ENCODE data around the gene ITIH1. TPM values are rescaled to one million over a fixed set of nuclear protein-coding genes. Genes with fewer than 3 reads are reported as not detected.

Gene ITIH1
- total RNA-seq, 3 donors from 2014 or later (not counting 1 experiment from before 2014, with no cell fraction given): 0.56 TPM; not detected in 2

GRCh38 chr3:52816654-52817053, 39.3 kb downstream of the ITIH1 start:
- Histone ChIP-seq H3K36me3 (ENCODE audit: control insufficient read depth, insufficient read depth, low read length) (no peaks in the 10 kb centered on the region), H3K27ac (ENCODE audit: low read length) (no peak overlapping the region), H3K4me1 (ENCODE audit: control insufficient read depth, insufficient read depth, low read length) (no peaks in the 10 kb centered on the region), H3K27me3 (ENCODE audit: control insufficient read depth, insufficient read depth, low read length) (no peaks in the 10 kb centered on the region), H3K9me3 (ENCODE audit: control insufficient read depth, insufficient read depth, low read length) (no peaks in the 10 kb centered on the region), H3K4me3 (ENCODE audit: low read length) (no peak overlapping the region)
- DNase-seq (no peak), ATAC-seq (no peak)
- Mint-ChIP-seq H3K36me3 (no peaks in the 10 kb centered on the region), H3K9me3 (no peaks in the 10 kb centered on the region), H3K27ac (no peak overlapping the region), H3K4me3 (no peak overlapping the region), H3K4me1 (no peaks in the 10 kb centered on the region), H3K27me3 (ENCODE audit: low read depth in 2 of 2) (no peaks in the 10 kb centered on the region)
- intact Hi-C loops (cut with micrococcal nuclease): no loop called here
- TF ChIP-seq CTCF (IDR thresholded peaks at IDR 0.05): no peak
- WGBS (ENCODE audit: insufficient coverage): 93% methylated on average over 10 of the region's 10 CpGs

GRCh38 chr3:52817221-52817620, 39.8 kb downstream of the ITIH1 start:
- 100% methylated on average over 10 of the region's 10 CpGs for WGBS (ENCODE audit: insufficient coverage)
- intact Hi-C loops (cut with micrococcal nuclease): no loop called here

GRCh38 chr3:52817860-52818259, 40.5 kb downstream of the ITIH1 start:
- H3K27me3 ChIP-seq (ENCODE audit: control insufficient read depth, insufficient read depth, low read length): no peaks in the 10 kb centered on the region
- H3K36me3 Mint-ChIP-seq: no peaks in the 10 kb centered on the region
- intact Hi-C loops (cut with micrococcal nuclease): no loop called here
- no peak for TF ChIP-seq CTCF (IDR thresholded peaks at IDR 0.05)
- H3K4me1 ChIP-seq (ENCODE audit: control insufficient read depth, insufficient read depth, low read length): no peaks in the 10 kb centered on the region
- H3K4me1 Mint-ChIP-seq: no peaks in the 10 kb centered on the region
- no peaks in the 10 kb centered on the region for H3K27me3 Mint-ChIP-seq (ENCODE audit: low read depth in 2 of 2)
- no peak for DNase-seq
- H3K4me3 ChIP-seq (ENCODE audit: low read length): no peak overlapping the region
- no peak overlapping the region for H3K27ac Mint-ChIP-seq
- no peak for ATAC-seq
- WGBS (ENCODE audit: insufficient coverage): 94% methylated on average over 7 of the region's 7 CpGs
- H3K4me3 Mint-ChIP-seq: no peak overlapping the region
- H3K27ac ChIP-seq (ENCODE audit: low read length): no peak overlapping the region
- no peaks in the 10 kb centered on the region for H3K36me3 ChIP-seq (ENCODE audit: control insufficient read depth, insufficient read depth, low read length)
- no peaks in the 10 kb centered on the region for H3K9me3 Mint-ChIP-seq
- no peaks in the 10 kb centered on the region for H3K9me3 ChIP-seq (ENCODE audit: control insufficient read depth, insufficient read depth, low read length)

More at GRCh38 chr3:52817221-52817620, 39.8 kb downstream of the ITIH1 start:
- no peaks in the 10 kb centered on the region for H3K36me3 ChIP-seq (ENCODE audit: control insufficient read depth, insufficient read depth, low read length)
- no peak for ATAC-seq
- no peak overlapping the region for H3K27ac Mint-ChIP-seq
- no peaks in the 10 kb centered on the region for H3K27me3 ChIP-seq (ENCODE audit: control insufficient read depth, insufficient read depth, low read length)
- no peaks in the 10 kb centered on the region for H3K4me1 Mint-ChIP-seq
- no peak overlapping the region for H3K4me3 ChIP-seq (ENCODE audit: low read length)
- DNase-seq: no peak
- no peaks in the 10 kb centered on the region for H3K27me3 Mint-ChIP-seq (ENCODE audit: low read depth in 2 of 2)
- H3K9me3 Mint-ChIP-seq: no peaks in the 10 kb centered on the region
- H3K4me1 ChIP-seq (ENCODE audit: control insufficient read depth, insufficient read depth, low read length): no peaks in the 10 kb centered on the region
- H3K27ac ChIP-seq (ENCODE audit: low read length): no peak overlapping the region
- H3K9me3 ChIP-seq (ENCODE audit: control insufficient read depth, insufficient read depth, low read length): no peaks in the 10 kb centered on the region
- TF ChIP-seq CTCF (IDR thresholded peaks at IDR 0.05): no peak
- H3K36me3 Mint-ChIP-seq: no peaks in the 10 kb centered on the region
- H3K4me3 Mint-ChIP-seq: no peak overlapping the region

GRCh38 chr3:52819936-52820335, 42.5 kb downstream of the ITIH1 start:
- DNase-seq: no peak
- Histone ChIP-seq H3K27ac (ENCODE audit: low read length) (no peak overlapping the region), H3K27me3 (ENCODE audit: control insufficient read depth, insufficient read depth, low read length) (no peaks in the 10 kb centered on the region), H3K9me3 (ENCODE audit: control insufficient read depth, insufficient read depth, low read length) (no peaks in the 10 kb centered on the region), H3K36me3 (ENCODE audit: control insufficient read depth, insufficient read depth, low read length) (peaks cover 7% of the 10 kb centered on the region), H3K4me3 (ENCODE audit: low read length) (no peak overlapping the region), H3K4me1 (ENCODE audit: control insufficient read depth, insufficient read depth, low read length) (no peaks in the 10 kb centered on the region)
- 98% methylated on average over 2 of the region's 2 CpGs for WGBS (ENCODE audit: insufficient coverage)
- H3K36me3 Mint-ChIP-seq: no peaks in the 10 kb centered on the region
- H3K27me3 Mint-ChIP-seq (ENCODE audit: low read depth in 2 of 2): no peaks in the 10 kb centered on the region
- ATAC-seq: no peak
- TF ChIP-seq CTCF (IDR thresholded peaks at IDR 0.05): no peak
- no peaks in the 10 kb centered on the region for H3K9me3 Mint-ChIP-seq
- H3K4me3 Mint-ChIP-seq: no peak overlapping the region
- intact Hi-C loops (cut with micrococcal nuclease): no loop called here
- H3K27ac Mint-ChIP-seq: no peak overlapping the region
- no peaks in the 10 kb centered on the region for H3K4me1 Mint-ChIP-seq
